Measurements from ENCODE around the gene ITPK1.

The ITPK1 gene

DNA sequence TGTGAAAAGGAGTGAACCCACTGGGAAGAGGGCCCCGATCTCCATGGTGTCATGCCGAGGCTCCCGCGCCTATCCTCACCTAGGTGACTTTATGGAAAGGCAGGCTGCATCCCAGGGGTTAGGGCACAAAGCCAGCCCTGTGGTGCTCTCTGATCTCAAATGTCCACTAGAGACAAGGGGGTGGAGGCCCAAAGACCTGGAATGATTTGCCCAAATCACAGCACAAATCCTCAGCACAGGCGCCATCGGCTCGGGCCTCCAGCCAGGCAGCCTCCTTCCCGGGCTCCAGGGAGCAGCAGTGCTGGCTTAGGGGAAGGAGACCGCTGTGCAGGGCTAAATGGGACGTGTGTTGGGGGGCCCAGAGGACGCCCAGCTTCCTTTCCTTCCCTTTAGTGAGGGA is 175.2 kb downstream of the ITPK1 start:
- Histone ChIP-seq H3K9ac (ENCODE audit: low read length) (no peak overlapping the region), H3K27me3 (ENCODE audit: low read depth, low read length) (no peaks in the 10 kb centered on the region), H3K4me3 (ENCODE audit: low read length) (no peak overlapping the region), H3K36me3 (replicated peaks; ENCODE audit: low read depth, low read length) (no peaks in the 10 kb centered on the region), H4K20me1 (ENCODE audit: insufficient read depth, low read length) (no peaks in the 10 kb centered on the region), H3K79me2 (ENCODE audit: low read length) (no peaks in the 10 kb centered on the region), H3K27ac (ENCODE audit: low read length) (no peak overlapping the region), H3K9me3 (ENCODE audit: insufficient read depth, low read length) (no peaks in the 10 kb centered on the region), H3K4me2 (ENCODE audit: low read length) (no peak overlapping the region), H3K4me1 (ENCODE audit: low read length) (peaks cover 7% of the 10 kb centered on the region), H2AFZ (ENCODE audit: low read depth, low read length) (no peak overlapping the region)
- TF ChIP-seq EZH2phosphoT487 (IDR thresholded peaks at IDR 0.05; ENCODE audit: low read depth): no peak
- TF ChIP-seq CTCF (IDR thresholded peaks at IDR 0.05; ENCODE audit: low read depth, low read length): no peak

- Histone ChIP-seq H3K9me3 (ENCODE audit: insufficient read depth, low read length) (no peaks in the 10 kb centered on the region), H3K36me3 (replicated peaks; ENCODE audit: low read depth, low read length) (no peaks in the 10 kb centered on the region), H3K4me2 (ENCODE audit: low read length) (no peak overlapping the region), H4K20me1 (ENCODE audit: insufficient read depth, low read length) (no peaks in the 10 kb centered on the region), H2AFZ (ENCODE audit: low read depth, low read length) (no peak overlapping the region), H3K4me1 (ENCODE audit: low read length) (peaks cover 7% of the 10 kb centered on the region), H3K9ac (ENCODE audit: low read length) (no peak overlapping the region), H3K27ac (ENCODE audit: low read length) (no peak overlapping the region), H3K79me2 (ENCODE audit: low read length) (no peaks in the 10 kb centered on the region), H3K4me3 (ENCODE audit: low read length) (no peak overlapping the region), H3K27me3 (ENCODE audit: low read depth, low read length) (no peaks in the 10 kb centered on the region)
- TF ChIP-seq EZH2phosphoT487 (IDR thresholded peaks at IDR 0.05; ENCODE audit: low read depth): no peak
- no peak for TF ChIP-seq CTCF (IDR thresholded peaks at IDR 0.05; ENCODE audit: low read depth, low read length)
Measured at GRCh38 chr14:92939699-92940098, 176.0 kb downstream of the ITPK1 start.

DNA sequence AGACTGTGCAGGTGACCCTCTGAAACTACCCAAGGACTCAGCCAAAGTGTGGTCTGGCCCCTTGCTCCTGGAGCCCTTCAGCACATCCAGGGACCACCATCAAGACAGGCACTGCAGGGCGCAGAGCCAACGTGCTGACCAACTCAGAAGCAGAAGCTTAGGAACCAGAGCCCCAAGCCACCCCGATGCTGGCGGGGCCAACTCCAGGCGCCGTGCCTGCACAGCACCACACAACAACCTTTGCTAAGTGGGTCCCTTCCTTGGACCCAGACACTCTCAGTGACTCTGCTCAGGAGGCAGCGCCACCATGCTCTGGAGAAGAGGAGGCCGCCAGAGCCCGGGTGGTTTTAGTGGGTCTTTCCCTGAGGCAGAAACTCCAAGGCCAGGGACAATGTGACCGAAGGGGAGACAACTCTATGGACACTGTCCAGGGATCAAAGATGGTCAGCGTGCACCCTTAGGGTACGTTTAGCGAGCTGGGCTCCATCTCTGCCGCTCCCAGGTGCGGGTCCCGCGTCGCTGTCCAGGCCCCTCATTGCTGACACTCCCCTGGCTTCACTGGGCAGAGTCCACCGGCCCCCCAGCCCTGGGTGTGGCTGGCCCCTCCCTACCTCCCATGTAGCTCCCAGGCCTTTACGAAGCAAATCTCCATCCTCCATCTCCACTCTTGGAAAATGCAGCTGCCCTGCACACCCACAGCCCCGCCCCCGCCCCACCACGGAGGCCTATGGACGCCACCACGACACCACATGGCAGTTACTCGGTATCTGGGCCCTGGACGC is 176.6 kb downstream of the ITPK1 start:
- no peaks in the 10 kb centered on the region for H3K27me3 ChIP-seq (ENCODE audit: low read depth, low read length)
- H3K36me3 ChIP-seq (replicated peaks; ENCODE audit: low read depth, low read length): no peaks in the 10 kb centered on the region
- no peaks in the 10 kb centered on the region for H3K9me3 ChIP-seq (ENCODE audit: insufficient read depth, low read length)
- peaks cover 7% of the 10 kb centered on the region for H3K4me1 ChIP-seq (ENCODE audit: low read length)
- H2AFZ ChIP-seq (ENCODE audit: low read depth, low read length): no peak overlapping the region
- no peaks in the 10 kb centered on the region for H4K20me1 ChIP-seq (ENCODE audit: insufficient read depth, low read length)
- H3K9ac ChIP-seq (ENCODE audit: low read length): no peak overlapping the region
- H3K4me2 ChIP-seq (ENCODE audit: low read length): no peak overlapping the region
- H3K4me3 ChIP-seq (ENCODE audit: low read length): no peak overlapping the region
- no peak overlapping the region for H3K27ac ChIP-seq (ENCODE audit: low read length)
- no peaks in the 10 kb centered on the region for H3K79me2 ChIP-seq (ENCODE audit: low read length)
- no peak for TF ChIP-seq EZH2phosphoT487 (IDR thresholded peaks at IDR 0.05; ENCODE audit: low read depth)
- no peak for TF ChIP-seq CTCF (IDR thresholded peaks at IDR 0.05; ENCODE audit: low read depth, low read length)

- no peak overlapping the region for H3K27ac ChIP-seq (ENCODE audit: low read length)
- H3K9ac ChIP-seq (ENCODE audit: low read length): no peak overlapping the region
- no peak overlapping the region for H2AFZ ChIP-seq (ENCODE audit: low read depth, low read length)
- H3K36me3 ChIP-seq (replicated peaks; ENCODE audit: low read depth, low read length): no peaks in the 10 kb centered on the region
- H3K9me3 ChIP-seq (ENCODE audit: insufficient read depth, low read length): no peaks in the 10 kb centered on the region
- no peaks in the 10 kb centered on the region for H3K27me3 ChIP-seq (ENCODE audit: low read depth, low read length)
- no peak overlapping the region for H3K4me3 ChIP-seq (ENCODE audit: low read length)
- TF ChIP-seq CTCF (IDR thresholded peaks at IDR 0.05; ENCODE audit: low read depth, low read length): no peak
- TF ChIP-seq EZH2phosphoT487 (IDR thresholded peaks at IDR 0.05; ENCODE audit: low read depth): no peak
- H3K4me2 ChIP-seq (ENCODE audit: low read length): no peak overlapping the region
- H3K79me2 ChIP-seq (ENCODE audit: low read length): no peaks in the 10 kb centered on the region
- H4K20me1 ChIP-seq (ENCODE audit: insufficient read depth, low read length): no peaks in the 10 kb centered on the region
- H3K4me1 ChIP-seq (ENCODE audit: low read length): peaks cover 7% of the 10 kb centered on the region
Measured at GRCh38 chr14:92938235-92938875, 177.4 kb downstream of the ITPK1 start.
